HepG2 (cell line): ENCODE data around the gene ADPRM. TPM values are rescaled to one million over a fixed set of nuclear protein-coding genes. Genes with fewer than 3 reads are reported as not detected.

Experiments used
- AGO1 ChIP-seq: fragments of 200-400 bp; formaldehyde crosslinking; IDR thresholded peaks from 2 replicates; pipeline ENCODE4 v1.6.1; 2017; ENCODE audit warnings: mild to moderate bottlenecking, low read depth, low read length, moderate library complexity; ENCODE audit not compliant: poor library complexity, severe bottlenecking
- MAX ChIP-seq: IDR thresholded peaks from 2 replicates; pipeline ENCODE4 v1.6.1; 2012; ENCODE audit warnings: inconsistent platforms
- RXRB ChIP-seq: IDR thresholded peaks from 2 replicates; pipeline ENCODE4 v1.6.1; 2016; ENCODE audit warnings: borderline replicate concordance, missing genetic modification reagents, missing compliant biosample characterization
- ZBTB43 ChIP-seq: sonication (generic); formaldehyde crosslinking; conservative IDR thresholded peaks from 2 replicates; pipeline ENCODE4 v1.4.0; 2020; ENCODE audit warnings: missing genetic modification reagents
- ZNF143 ChIP-seq: sonication (generic); formaldehyde crosslinking; IDR thresholded peaks from 2 replicates; pipeline ENCODE4 v1.4.0; 2020; ENCODE audit warnings: missing genetic modification reagents
- ZNF256 ChIP-seq: sonication (generic); formaldehyde crosslinking; conservative IDR thresholded peaks from 2 replicates; pipeline ENCODE4 v1.4.0; 2020; ENCODE audit warnings: missing genetic modification reagents
- ZNF687 ChIP-seq: sonication (generic); formaldehyde crosslinking; IDR thresholded peaks from 2 replicates; pipeline ENCODE4 v1.5.1; 2020; ENCODE audit warnings: mild to moderate bottlenecking, missing genetic modification reagents, moderate library complexity
- ZNF784 ChIP-seq: sonication (generic); formaldehyde crosslinking; IDR thresholded peaks from 2 replicates; pipeline ENCODE4 v1.5.1; 2020; ENCODE audit warnings: missing genetic modification reagents, mild to moderate bottlenecking, borderline replicate concordance
- polyA plus RNA-seq, 8 experiments: library from polyadenylated mRNA; depleted of rRNA in 3 of 8; stranded (reverse) in 7 of 8; unstranded in 1 of 8; fragments of >200 nt; fragmentation: Illumina TruSeq in 4 of 8; extraction: Trizol in 4 of 8; gene quantifications; 2 replicates each; pipeline versions ENCODE4 v1.2.1 to v1.2.3, GENCODE V29; 2011 to 2016; ENCODE audit warnings: low read depth in 4 of 8, missing spikeins in 1 of 8, mixed read lengths in 1 of 8; ENCODE audit not compliant: insufficient read depth in 1 of 8
- total RNA-seq, 5 experiments: library from RNA; depleted of rRNA; stranded (reverse); fragments of >200 nt; fragmentation: Illumina TruSeq; extraction: Trizol; gene quantifications; 2 replicates each; pipeline ENCODE4 v1.2.3, GENCODE V29; 2016; ENCODE audit warnings: low read depth in 1 of 5
- TF ChIP-seq, protein P1 (sequence below): sonication (generic); formaldehyde crosslinking; IDR thresholded peaks from 2 replicates; pipeline ENCODE4 v1.4.0; 2020; ENCODE audit warnings: missing genetic modification reagents
- TF ChIP-seq, protein P2 (sequence below): sonication (generic); formaldehyde crosslinking; IDR thresholded peaks from 2 replicates; pipeline ENCODE4 v1.4.0; 2020; ENCODE audit warnings: missing genetic modification reagents
- TF ChIP-seq, protein P3 (sequence below): IDR thresholded peaks from 2 replicates; pipeline ENCODE4 v1.6.1; 2018; ENCODE audit warnings: missing genetic modification reagents, mild to moderate bottlenecking, missing compliant biosample characterization

The ADPRM gene
- total and polyA plus RNA-seq, 2 of the 13 experiments (the other 11 are each of a cell fraction or from before 2014, with no cell fraction given) = 5.6 to 10.8 TPM

GRCh38 chr17:10737168-10737622 lies 39.8 kb downstream of the ADPRM start (continued):
- TF ChIP-seq MAX = no peak
- TF ChIP-seq AGO1 = no peak
- TF ChIP-seq, protein P1, sequence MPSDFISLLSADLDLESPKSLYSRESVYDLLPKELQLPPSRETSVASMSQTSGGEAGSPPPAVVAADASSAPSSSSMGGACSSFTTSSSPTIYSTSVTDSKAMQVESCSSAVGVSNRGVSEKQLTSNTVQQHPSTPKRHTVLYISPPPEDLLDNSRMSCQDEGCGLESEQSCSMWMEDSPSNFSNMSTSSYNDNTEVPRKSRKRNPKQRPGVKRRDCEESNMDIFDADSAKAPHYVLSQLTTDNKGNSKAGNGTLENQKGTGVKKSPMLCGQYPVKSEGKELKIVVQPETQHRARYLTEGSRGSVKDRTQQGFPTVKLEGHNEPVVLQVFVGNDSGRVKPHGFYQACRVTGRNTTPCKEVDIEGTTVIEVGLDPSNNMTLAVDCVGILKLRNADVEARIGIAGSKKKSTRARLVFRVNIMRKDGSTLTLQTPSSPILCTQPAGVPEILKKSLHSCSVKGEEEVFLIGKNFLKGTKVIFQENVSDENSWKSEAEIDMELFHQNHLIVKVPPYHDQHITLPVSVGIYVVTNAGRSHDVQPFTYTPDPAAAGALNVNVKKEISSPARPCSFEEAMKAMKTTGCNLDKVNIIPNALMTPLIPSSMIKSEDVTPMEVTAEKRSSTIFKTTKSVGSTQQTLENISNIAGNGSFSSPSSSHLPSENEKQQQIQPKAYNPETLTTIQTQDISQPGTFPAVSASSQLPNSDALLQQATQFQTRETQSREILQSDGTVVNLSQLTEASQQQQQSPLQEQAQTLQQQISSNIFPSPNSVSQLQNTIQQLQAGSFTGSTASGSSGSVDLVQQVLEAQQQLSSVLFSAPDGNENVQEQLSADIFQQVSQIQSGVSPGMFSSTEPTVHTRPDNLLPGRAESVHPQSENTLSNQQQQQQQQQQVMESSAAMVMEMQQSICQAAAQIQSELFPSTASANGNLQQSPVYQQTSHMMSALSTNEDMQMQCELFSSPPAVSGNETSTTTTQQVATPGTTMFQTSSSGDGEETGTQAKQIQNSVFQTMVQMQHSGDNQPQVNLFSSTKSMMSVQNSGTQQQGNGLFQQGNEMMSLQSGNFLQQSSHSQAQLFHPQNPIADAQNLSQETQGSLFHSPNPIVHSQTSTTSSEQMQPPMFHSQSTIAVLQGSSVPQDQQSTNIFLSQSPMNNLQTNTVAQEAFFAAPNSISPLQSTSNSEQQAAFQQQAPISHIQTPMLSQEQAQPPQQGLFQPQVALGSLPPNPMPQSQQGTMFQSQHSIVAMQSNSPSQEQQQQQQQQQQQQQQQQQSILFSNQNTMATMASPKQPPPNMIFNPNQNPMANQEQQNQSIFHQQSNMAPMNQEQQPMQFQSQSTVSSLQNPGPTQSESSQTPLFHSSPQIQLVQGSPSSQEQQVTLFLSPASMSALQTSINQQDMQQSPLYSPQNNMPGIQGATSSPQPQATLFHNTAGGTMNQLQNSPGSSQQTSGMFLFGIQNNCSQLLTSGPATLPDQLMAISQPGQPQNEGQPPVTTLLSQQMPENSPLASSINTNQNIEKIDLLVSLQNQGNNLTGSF (CRISPR knock-in tag) = no peak
- TF ChIP-seq, protein P2, sequence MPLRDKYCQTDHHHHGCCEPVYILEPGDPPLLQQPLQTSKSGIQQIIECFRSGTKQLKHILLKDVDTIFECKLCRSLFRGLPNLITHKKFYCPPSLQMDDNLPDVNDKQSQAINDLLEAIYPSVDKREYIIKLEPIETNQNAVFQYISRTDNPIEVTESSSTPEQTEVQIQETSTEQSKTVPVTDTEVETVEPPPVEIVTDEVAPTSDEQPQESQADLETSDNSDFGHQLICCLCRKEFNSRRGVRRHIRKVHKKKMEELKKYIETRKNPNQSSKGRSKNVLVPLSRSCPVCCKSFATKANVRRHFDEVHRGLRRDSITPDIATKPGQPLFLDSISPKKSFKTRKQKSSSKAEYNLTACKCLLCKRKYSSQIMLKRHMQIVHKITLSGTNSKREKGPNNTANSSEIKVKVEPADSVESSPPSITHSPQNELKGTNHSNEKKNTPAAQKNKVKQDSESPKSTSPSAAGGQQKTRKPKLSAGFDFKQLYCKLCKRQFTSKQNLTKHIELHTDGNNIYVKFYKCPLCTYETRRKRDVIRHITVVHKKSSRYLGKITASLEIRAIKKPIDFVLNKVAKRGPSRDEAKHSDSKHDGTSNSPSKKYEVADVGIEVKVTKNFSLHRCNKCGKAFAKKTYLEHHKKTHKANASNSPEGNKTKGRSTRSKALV = no peak
- no peak for TF ChIP-seq ZBTB43 (CRISPR knock-in tag)
- no peak for TF ChIP-seq ZNF687
- TF ChIP-seq RXRB (CRISPR knock-in tag) = no peak
- no peak for TF ChIP-seq ZNF256 (CRISPR knock-in tag)
- no peak for TF ChIP-seq ZNF784 (CRISPR knock-in tag)
- no peak for TF ChIP-seq ZNF143 (CRISPR knock-in tag)
- TF ChIP-seq, protein P3, sequence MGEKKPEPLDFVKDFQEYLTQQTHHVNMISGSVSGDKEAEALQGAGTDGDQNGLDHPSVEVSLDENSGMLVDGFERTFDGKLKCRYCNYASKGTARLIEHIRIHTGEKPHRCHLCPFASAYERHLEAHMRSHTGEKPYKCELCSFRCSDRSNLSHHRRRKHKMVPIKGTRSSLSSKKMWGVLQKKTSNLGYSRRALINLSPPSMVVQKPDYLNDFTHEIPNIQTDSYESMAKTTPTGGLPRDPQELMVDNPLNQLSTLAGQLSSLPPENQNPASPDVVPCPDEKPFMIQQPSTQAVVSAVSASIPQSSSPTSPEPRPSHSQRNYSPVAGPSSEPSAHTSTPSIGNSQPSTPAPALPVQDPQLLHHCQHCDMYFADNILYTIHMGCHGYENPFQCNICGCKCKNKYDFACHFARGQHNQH (CRISPR knock-in tag) = no peak
